SH-SY5Y (cell line): ENCODE data around the gene KSR1.

Source experiments
- GATA2 ChIP-seq: IDR thresholded peaks from 2 replicates; pipeline ENCODE4 v1.6.1; 2011; ENCODE audit warnings: mild to moderate bottlenecking, low read depth, low read length
- GATA3 ChIP-seq: IDR thresholded peaks from 2 replicates; pipeline ENCODE4 v1.6.1; 2011; ENCODE audit warnings: low read depth, mild to moderate bottlenecking, low read length, moderate library complexity

DNA sequence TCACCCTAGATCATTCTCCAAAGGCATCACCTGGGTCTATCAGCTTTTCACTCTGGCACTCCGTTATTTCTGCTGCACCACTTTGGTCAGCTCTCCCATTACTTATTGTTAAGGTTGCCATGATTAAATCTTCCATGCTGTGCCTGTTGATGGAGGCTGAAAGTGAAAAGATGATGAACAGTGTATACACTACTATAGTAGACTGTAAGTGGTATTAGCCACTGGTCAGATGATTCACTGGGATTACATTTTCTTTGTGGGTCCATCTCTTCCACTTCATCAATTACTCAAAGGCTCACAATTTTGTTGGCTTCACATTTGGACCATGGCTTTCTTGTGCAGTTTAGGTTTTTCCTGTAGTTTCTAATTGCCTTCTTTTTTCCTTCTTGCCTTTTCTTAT lies 158.9 kb downstream of the KSR1 start:
- TF ChIP-seq GATA2 (no peak), GATA3 (no peak)
